SK-N-SH treated with all-trans-retinoic acid at 6 μM for 48 hours (cell line): ENCODE data around the gene C12orf57.

Experiments used
- ATAC-seq: fragments of 200-7000 bp; cut with Tn5 transposase; 3 replicates; pipeline ENCODE4 v1.9.1; 2020; ENCODE audit warnings: mild to moderate bottlenecking, moderate library complexity
- ARNTL ChIP-seq: fragments of 450-650 bp; formaldehyde crosslinking; IDR thresholded peaks from 2 replicates; pipeline ENCODE4 v1.5.0; 2020; ENCODE audit warnings: low read depth, mild to moderate bottlenecking, moderate library complexity, borderline replicate concordance
- BACH2 ChIP-seq: fragments of 250-450 bp; sonication (Bioruptor Pico); IDR thresholded peaks from 2 replicates; pipeline ENCODE4 v1.9.0; 2021; ENCODE audit warnings: mild to moderate bottlenecking, borderline replicate concordance
- CSDC2 ChIP-seq: fragments of 250-450 bp; sonication (Bioruptor Pico); IDR thresholded peaks from 2 replicates; pipeline ENCODE4 v1.5.0; 2020; ENCODE audit warnings: mild to moderate bottlenecking, moderate library complexity
- ESRRG ChIP-seq: fragments of 250-450 bp; sonication (Bioruptor Pico); IDR thresholded peaks from 2 replicates; pipeline ENCODE4 v1.6.1; 2021; ENCODE audit warnings: mild to moderate bottlenecking
- GLIS3 ChIP-seq: fragments of 250-450 bp; sonication (Bioruptor Pico); IDR thresholded peaks from 2 replicates; pipeline ENCODE4 v1.5.0; 2020; ENCODE audit warnings: mild to moderate bottlenecking, moderate library complexity
- ISL1 ChIP-seq: fragments of 250-450 bp; sonication (Bioruptor Pico); IDR thresholded peaks from 2 replicates; pipeline ENCODE4 v2.1.2; 2022; ENCODE audit warnings: mild to moderate bottlenecking, moderate library complexity
- OSR1 ChIP-seq: fragments of 250-450 bp; sonication (Bioruptor Pico); IDR thresholded peaks from 2 replicates; pipeline ENCODE4 v1.8.0; 2022; ENCODE audit warnings: moderate library complexity, mild to moderate bottlenecking, inconsistent platforms
- PPARA ChIP-seq: fragments of 250-450 bp; sonication (Bioruptor Pico); IDR thresholded peaks from 2 replicates; pipeline ENCODE4 v1.5.0; 2020; ENCODE audit warnings: mild to moderate bottlenecking, borderline replicate concordance
- RARB ChIP-seq: fragments of 250-450 bp; sonication (Bioruptor Pico); IDR thresholded peaks from 2 replicates; pipeline ENCODE4 v1.8.0; 2021; ENCODE audit warnings: mild to moderate bottlenecking, moderate library complexity
- SNAI2 ChIP-seq: fragments of 250-450 bp; sonication (Bioruptor Pico); IDR thresholded peaks from 2 replicates; pipeline ENCODE4 v1.5.0; 2020; ENCODE audit warnings: mild to moderate bottlenecking, moderate library complexity
- TCF4 ChIP-seq: fragments of 250-450 bp; sonication (Bioruptor Pico); IDR thresholded peaks from 2 replicates; pipeline ENCODE4 v1.8.0; 2021; ENCODE audit warnings: mild to moderate bottlenecking, moderate library complexity, borderline replicate concordance
- TOX ChIP-seq: fragments of 250-450 bp; sonication (Bioruptor Pico); IDR thresholded peaks from 2 replicates; pipeline ENCODE4 v1.8.0; 2021; ENCODE audit warnings: mild to moderate bottlenecking, moderate library complexity, borderline replicate concordance
- ZC3H10 ChIP-seq: fragments of 250-450 bp; sonication (Bioruptor Pico); IDR thresholded peaks from 2 replicates; pipeline ENCODE4 v1.5.1; 2021; ENCODE audit warnings: mild to moderate bottlenecking, moderate library complexity
- ZFP3 ChIP-seq: fragments of 250-450 bp; sonication (Bioruptor Pico); IDR thresholded peaks from 2 replicates; pipeline ENCODE4 v1.5.0; 2020; ENCODE audit warnings: mild to moderate bottlenecking, moderate library complexity
- ZFP30 ChIP-seq: fragments of 450-650 bp; formaldehyde crosslinking; IDR thresholded peaks from 2 replicates; pipeline ENCODE4 v1.5.0; 2022; ENCODE audit warnings: mild to moderate bottlenecking, moderate library complexity
- ZNF8 ChIP-seq: fragments of 450-650 bp; formaldehyde crosslinking; IDR thresholded peaks from 2 replicates; pipeline ENCODE4 v1.5.0; 2020; ENCODE audit warnings: mild to moderate bottlenecking, moderate library complexity
- TF ChIP-seq, protein P1 (sequence below): fragments of 250-450 bp; sonication (Bioruptor Pico); IDR thresholded peaks from 2 replicates; pipeline ENCODE4 v1.5.1; 2021; ENCODE audit warnings: mild to moderate bottlenecking, moderate library complexity
- TF ChIP-seq, protein P2 (sequence below): fragments of 250-450 bp; sonication (Bioruptor Pico); IDR thresholded peaks from 2 replicates; pipeline ENCODE4 v1.8.0; 2021; ENCODE audit warnings: low read depth, mild to moderate bottlenecking, moderate library complexity, borderline replicate concordance
- TF ChIP-seq, protein P3 (sequence below): fragments of 250-450 bp; sonication (Bioruptor Pico); IDR thresholded peaks from 2 replicates; pipeline ENCODE4 v1.8.0; 2020; ENCODE audit warnings: mild to moderate bottlenecking, moderate library complexity, borderline replicate concordance
- TF ChIP-seq, protein P4 (sequence below): fragments of 250-450 bp; sonication (Bioruptor Pico); IDR thresholded peaks from 2 replicates; pipeline ENCODE4 v1.5.0; 2020; ENCODE audit warnings: mild to moderate bottlenecking, moderate library complexity
- TF ChIP-seq, protein P5 (sequence below): fragments of 250-450 bp; sonication (Bioruptor Pico); IDR thresholded peaks from 2 replicates; pipeline ENCODE4 v1.5.1; 2020; ENCODE audit warnings: low read depth, mild to moderate bottlenecking, moderate library complexity

Gene C12orf57

DNA sequence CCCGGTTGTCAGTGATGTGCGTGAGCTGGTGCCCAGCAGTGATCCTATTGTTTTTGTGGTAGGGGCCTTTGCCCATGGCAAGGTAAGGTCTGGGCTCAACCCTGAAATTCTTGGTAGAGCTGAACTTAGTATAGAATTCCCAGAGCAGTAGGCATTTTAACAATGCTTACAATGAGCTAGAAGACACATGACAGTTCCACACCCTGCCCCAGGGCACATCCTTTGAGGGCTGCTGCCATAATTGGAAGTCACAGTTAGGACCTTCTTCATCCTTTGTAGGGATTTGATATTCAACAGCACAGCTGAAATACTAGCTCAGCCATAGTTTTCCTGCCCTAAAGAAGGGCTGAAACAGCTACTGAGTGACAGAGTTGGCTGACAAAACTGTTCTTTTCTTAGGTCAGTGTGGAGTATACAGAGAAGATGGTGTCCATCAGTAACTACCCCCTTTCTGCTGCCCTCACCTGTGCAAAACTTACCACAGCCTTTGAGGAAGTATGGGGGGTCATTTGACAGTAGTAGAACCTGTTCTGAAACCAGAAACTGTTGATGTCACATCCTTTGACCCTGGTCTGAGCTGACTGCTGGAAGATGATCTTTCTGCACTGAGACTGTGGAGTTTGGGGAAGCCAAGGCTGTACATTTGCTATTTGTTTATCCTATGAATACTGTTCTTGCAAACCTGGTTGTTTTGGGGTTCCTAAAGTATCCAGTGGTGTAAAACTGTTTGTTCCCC is 31.6 kb downstream of the C12orf57 start:
- no peak for ATAC-seq
- TF ChIP-seq ZFP30 (CRISPR knock-in tag) (no peak), ZFP3 (CRISPR knock-in tag) (no peak), OSR1 (CRISPR knock-in tag) (no peak), PPARA (no peak), TCF4 (CRISPR knock-in tag) (no peak), ARNTL (no peak), ZC3H10 (CRISPR knock-in tag) (no peak), ZNF8 (CRISPR knock-in tag) (no peak), TOX (CRISPR knock-in tag) (no peak), CSDC2 (CRISPR knock-in tag) (no peak), GLIS3 (no peak), RARB (no peak), BACH2 (CRISPR knock-in tag) (no peak), ESRRG (CRISPR knock-in tag) (no peak)
- TF ChIP-seq, protein P1, sequence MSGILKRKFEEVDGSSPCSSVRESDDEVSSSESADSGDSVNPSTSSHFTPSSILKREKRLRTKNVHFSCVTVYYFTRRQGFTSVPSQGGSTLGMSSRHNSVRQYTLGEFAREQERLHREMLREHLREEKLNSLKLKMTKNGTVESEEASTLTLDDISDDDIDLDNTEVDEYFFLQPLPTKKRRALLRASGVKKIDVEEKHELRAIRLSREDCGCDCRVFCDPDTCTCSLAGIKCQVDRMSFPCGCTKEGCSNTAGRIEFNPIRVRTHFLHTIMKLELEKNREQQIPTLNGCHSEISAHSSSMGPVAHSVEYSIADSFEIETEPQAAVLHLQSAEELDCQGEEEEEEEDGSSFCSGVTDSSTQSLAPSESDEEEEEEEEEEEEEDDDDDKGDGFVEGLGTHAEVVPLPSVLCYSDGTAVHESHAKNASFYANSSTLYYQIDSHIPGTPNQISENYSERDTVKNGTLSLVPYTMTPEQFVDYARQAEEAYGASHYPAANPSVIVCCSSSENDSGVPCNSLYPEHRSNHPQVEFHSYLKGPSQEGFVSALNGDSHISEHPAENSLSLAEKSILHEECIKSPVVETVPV = no peak
- TF ChIP-seq, protein P2, sequence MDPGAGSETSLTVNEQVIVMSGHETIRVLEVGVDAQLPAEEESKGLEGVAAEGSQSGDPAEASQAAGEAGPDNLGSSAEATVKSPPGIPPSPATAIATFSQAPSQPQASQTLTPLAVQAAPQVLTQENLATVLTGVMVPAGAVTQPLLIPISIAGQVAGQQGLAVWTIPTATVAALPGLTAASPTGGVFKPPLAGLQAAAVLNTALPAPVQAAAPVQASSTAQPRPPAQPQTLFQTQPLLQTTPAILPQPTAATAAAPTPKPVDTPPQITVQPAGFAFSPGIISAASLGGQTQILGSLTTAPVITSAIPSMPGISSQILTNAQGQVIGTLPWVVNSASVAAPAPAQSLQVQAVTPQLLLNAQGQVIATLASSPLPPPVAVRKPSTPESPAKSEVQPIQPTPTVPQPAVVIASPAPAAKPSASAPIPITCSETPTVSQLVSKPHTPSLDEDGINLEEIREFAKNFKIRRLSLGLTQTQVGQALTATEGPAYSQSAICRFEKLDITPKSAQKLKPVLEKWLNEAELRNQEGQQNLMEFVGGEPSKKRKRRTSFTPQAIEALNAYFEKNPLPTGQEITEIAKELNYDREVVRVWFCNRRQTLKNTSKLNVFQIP (CRISPR knock-in tag) = no peak
- TF ChIP-seq, protein P3, sequence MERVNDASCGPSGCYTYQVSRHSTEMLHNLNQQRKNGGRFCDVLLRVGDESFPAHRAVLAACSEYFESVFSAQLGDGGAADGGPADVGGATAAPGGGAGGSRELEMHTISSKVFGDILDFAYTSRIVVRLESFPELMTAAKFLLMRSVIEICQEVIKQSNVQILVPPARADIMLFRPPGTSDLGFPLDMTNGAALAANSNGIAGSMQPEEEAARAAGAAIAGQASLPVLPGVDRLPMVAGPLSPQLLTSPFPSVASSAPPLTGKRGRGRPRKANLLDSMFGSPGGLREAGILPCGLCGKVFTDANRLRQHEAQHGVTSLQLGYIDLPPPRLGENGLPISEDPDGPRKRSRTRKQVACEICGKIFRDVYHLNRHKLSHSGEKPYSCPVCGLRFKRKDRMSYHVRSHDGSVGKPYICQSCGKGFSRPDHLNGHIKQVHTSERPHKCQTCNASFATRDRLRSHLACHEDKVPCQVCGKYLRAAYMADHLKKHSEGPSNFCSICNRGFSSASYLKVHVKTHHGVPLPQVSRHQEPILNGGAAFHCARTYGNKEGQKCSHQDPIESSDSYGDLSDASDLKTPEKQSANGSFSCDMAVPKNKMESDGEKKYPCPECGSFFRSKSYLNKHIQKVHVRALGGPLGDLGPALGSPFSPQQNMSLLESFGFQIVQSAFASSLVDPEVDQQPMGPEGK = no peak
- TF ChIP-seq, protein P4, sequence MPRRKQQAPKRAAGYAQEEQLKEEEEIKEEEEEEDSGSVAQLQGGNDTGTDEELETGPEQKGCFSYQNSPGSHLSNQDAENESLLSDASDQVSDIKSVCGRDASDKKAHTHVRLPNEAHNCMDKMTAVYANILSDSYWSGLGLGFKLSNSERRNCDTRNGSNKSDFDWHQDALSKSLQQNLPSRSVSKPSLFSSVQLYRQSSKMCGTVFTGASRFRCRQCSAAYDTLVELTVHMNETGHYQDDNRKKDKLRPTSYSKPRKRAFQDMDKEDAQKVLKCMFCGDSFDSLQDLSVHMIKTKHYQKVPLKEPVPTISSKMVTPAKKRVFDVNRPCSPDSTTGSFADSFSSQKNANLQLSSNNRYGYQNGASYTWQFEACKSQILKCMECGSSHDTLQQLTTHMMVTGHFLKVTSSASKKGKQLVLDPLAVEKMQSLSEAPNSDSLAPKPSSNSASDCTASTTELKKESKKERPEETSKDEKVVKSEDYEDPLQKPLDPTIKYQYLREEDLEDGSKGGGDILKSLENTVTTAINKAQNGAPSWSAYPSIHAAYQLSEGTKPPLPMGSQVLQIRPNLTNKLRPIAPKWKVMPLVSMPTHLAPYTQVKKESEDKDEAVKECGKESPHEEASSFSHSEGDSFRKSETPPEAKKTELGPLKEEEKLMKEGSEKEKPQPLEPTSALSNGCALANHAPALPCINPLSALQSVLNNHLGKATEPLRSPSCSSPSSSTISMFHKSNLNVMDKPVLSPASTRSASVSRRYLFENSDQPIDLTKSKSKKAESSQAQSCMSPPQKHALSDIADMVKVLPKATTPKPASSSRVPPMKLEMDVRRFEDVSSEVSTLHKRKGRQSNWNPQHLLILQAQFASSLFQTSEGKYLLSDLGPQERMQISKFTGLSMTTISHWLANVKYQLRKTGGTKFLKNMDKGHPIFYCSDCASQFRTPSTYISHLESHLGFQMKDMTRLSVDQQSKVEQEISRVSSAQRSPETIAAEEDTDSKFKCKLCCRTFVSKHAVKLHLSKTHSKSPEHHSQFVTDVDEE = no peak
- TF ChIP-seq, protein P5, sequence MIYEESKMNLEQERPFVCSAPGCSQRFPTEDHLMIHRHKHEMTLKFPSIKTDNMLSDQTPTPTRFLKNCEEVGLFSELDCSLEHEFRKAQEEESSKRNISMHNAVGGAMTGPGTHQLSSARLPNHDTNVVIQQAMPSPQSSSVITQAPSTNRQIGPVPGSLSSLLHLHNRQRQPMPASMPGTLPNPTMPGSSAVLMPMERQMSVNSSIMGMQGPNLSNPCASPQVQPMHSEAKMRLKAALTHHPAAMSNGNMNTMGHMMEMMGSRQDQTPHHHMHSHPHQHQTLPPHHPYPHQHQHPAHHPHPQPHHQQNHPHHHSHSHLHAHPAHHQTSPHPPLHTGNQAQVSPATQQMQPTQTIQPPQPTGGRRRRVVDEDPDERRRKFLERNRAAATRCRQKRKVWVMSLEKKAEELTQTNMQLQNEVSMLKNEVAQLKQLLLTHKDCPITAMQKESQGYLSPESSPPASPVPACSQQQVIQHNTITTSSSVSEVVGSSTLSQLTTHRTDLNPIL (CRISPR knock-in tag) = no peak
- TF ChIP-seq, all 23 proteins: peak for 0

DNA sequence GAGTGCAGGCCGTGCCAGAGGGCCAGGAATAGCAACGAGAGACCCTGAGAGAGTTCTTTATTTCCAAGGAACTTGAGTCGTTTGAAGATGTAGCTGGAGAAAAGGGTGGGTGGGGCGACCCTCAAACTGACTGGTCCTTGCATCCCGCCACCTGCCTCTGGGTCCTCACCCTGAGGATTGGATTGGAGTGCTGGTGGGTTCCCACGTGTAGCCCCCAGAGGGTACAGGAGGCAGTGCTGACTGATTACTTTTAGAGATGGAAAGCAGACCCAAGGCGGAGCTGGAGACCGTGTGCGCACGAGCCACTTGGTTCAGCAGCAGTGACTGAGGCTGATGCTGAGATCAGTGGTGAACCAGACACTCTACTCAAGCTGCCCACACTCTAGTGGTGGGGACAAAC is 33.8 kb downstream of the C12orf57 start:
- no peak for ATAC-seq
- TF ChIP-seq ESRRG (CRISPR knock-in tag) (no peak), PPARA (no peak), ZFP30 (CRISPR knock-in tag) (no peak), ZC3H10 (CRISPR knock-in tag) (no peak), TCF4 (CRISPR knock-in tag) (no peak), OSR1 (CRISPR knock-in tag) (no peak), SNAI2 (CRISPR knock-in tag) (no peak), ISL1 (no peak), ARNTL (no peak), ZFP3 (CRISPR knock-in tag) (no peak)
- TF ChIP-seq, protein P5 (CRISPR knock-in tag) = no peak
- TF ChIP-seq, protein P4 = no peak
- TF ChIP-seq, protein P3 = no peak
- TF ChIP-seq, protein P1 = no peak
